Fibroblast of skin of back (primary cell): Measurements from ENCODE around the gene TNS1. TPM values are rescaled to one million over a fixed set of nuclear protein-coding genes. Genes with fewer than 3 reads are reported as not detected.
"Not testable (repeated sequence)": the region's sequence is repeated elsewhere in the genome, so short reads cannot be mapped to it uniquely, and the experiment has no call there.

ENCODE experiments used
- DNase-seq: peaks from one replicate; pipeline ENCODE4 v3.0.0-alpha.2; 2013
- polyA plus RNA-seq, 2 experiments: library from polyadenylated mRNA; unstranded; fragments of 120-200 nt; gene quantifications; one replicate each; pipeline ENCODE4 v1.2.1, GENCODE V29; 2013; ENCODE audit not compliant: insufficient read length in 2 of 2

Gene TNS1
- polyA plus RNA-seq (2013, experiment 1 of 2; ENCODE audit: insufficient read length) = 112 TPM
- 200 TPM for polyA plus RNA-seq (2013, experiment 2 of 2; ENCODE audit: insufficient read length)

GRCh38 chr2:218002845-218003180, at the start of gene TNS1:
TSS of gene TNS1 (minus strand) at chr2:218002995. CDS start at chr2:218002872, 123 bp downstream.
- peak; percentile 80 for DNase-seq

GRCh38 chr2:218051903-218052302, 49.1 kb upstream of the TNS1 start:
- no peak for DNase-seq

GRCh38 chr2:218047536-218048225, 44.9 kb upstream of the TNS1 start:
- DNase-seq = no peak

- DNase-seq = no peak
Observed at GRCh38 chr2:218046238-218046637, 43.4 kb upstream of the TNS1 start.

- not testable (repeated sequence) for DNase-seq
Observed at GRCh38 chr2:218044599-218044998, 41.8 kb upstream of the TNS1 start.

GRCh38 chr2:218043701-218044109, 40.9 kb upstream of the TNS1 start:
- DNase-seq = no peak

GRCh38 chr2:218043100-218043499, 40.3 kb upstream of the TNS1 start:
- DNase-seq = no peak

- DNase-seq = peak; percentile 30
Observed at GRCh38 chr2:218041302-218042168, 38.7 kb upstream of the TNS1 start.

GRCh38 chr2:218040883-218041282, 38.1 kb upstream of the TNS1 start:
- DNase-seq = no peak

GRCh38 chr2:218039171-218039570, 36.4 kb upstream of the TNS1 start:
- DNase-seq = peak; percentile 38

- no peak for DNase-seq
Observed at GRCh38 chr2:218036371-218036770, 33.6 kb upstream of the TNS1 start.

GRCh38 chr2:218035463-218036100, 32.8 kb upstream of the TNS1 start:
- DNase-seq = no peak

- DNase-seq = peak; percentile 80
Observed at GRCh38 chr2:218034497-218035213, 31.9 kb upstream of the TNS1 start.

- no peak for DNase-seq
Observed at GRCh38 chr2:218033590-218034496, 31.0 kb upstream of the TNS1 start.

- DNase-seq = no peak
Observed at GRCh38 chr2:218033208-218033589, 30.4 kb upstream of the TNS1 start.

- DNase-seq = no peak
Observed at GRCh38 chr2:218032336-218033171, 29.8 kb upstream of the TNS1 start.

- DNase-seq = no peak
Observed at GRCh38 chr2:218031771-218032257, 29.0 kb upstream of the TNS1 start.

- no peak for DNase-seq
Observed at GRCh38 chr2:218031261-218031660, 28.5 kb upstream of the TNS1 start.

GRCh38 chr2:218030409-218031195, 27.8 kb upstream of the TNS1 start:
- DNase-seq = no peak
